Transverse colon (tissue), 4 donors: ENCODE data around the gene MYOM1. TPM values are rescaled to one million over a fixed set of nuclear protein-coding genes. Genes with fewer than 3 reads are reported as not detected.

Source experiments
- DNase-seq: peaks from one replicate; pipeline ENCODE4 v3.0.0-alpha.2; 2019
- H3K27ac ChIP-seq, 4 donors: fragments of 200-600 bp; sonication (generic); 2 replicates each; pipeline ENCODE4 v1.5.1; 2016 to 2018; ENCODE audit warnings: inconsistent platforms in 4 of 4
- H3K27me3 ChIP-seq: fragments of 200-600 bp; sonication (generic); 2 replicates; pipeline ENCODE4 v1.5.1; 2017; ENCODE audit warnings: inconsistent platforms
- H3K36me3 ChIP-seq, 4 donors: fragments of 200-600 bp; sonication (generic); 2 replicates each; pipeline ENCODE4 v1.5.1; 2017 to 2019; ENCODE audit warnings: inconsistent platforms in 4 of 4
- H3K4me1 ChIP-seq, 4 donors: fragments of 200-600 bp; sonication (generic); 2 replicates each; pipeline ENCODE4 v1.5.1; 2017 to 2020; ENCODE audit warnings: inconsistent platforms in 4 of 4
- H3K4me3 ChIP-seq, 4 donors: fragments of 200-600 bp; sonication (generic); 1 replicate in 1 of 4; 2 replicates in 3 of 4; pipeline versions ENCODE4 v1.5.1 to v1.6.1; 2017 to 2019; ENCODE audit warnings: inconsistent platforms in 4 of 4
- H3K9me3 ChIP-seq, 2 donors: fragments of 200-600 bp; sonication (generic); 2 replicates each; pipeline ENCODE4 v1.5.1; 2017 to 2019; ENCODE audit warnings: inconsistent platforms in 2 of 2
- EP300 ChIP-seq: sonication (generic); formaldehyde crosslinking; IDR thresholded peaks from one replicate; pipeline ENCODE4 v1.6.1; 2017; ENCODE audit warnings: antibody characterized with exemption, low read depth
- POLR2A ChIP-seq: fragments of 450-650 bp; IDR thresholded peaks from one replicate; pipeline ENCODE4 v1.6.1; 2016; ENCODE audit warnings: antibody characterized with exemption, mild to moderate bottlenecking, moderate library complexity
- POLR2AphosphoS5 ChIP-seq, 3 donors: sonication (generic); formaldehyde crosslinking; IDR thresholded peaks; one replicate each; pipeline ENCODE4 v1.6.1; 2016; ENCODE audit warnings: antibody characterized with exemption in 3 of 3
- WGBS, 2 donors: methylation state at CpG; one replicate each; pipeline ENCODE4 v1.1.5; 2018; ENCODE audit warnings: low coverage in 1 of 2; 5-methylcytosine and 5-hydroxymethylcytosine counted together
- in situ Hi-C, 4 donors: fragments of 200-750 bp; cut with MboI; loops; one replicate each; pipeline versions ENCODE4 v1.15.0 to v1.15.1; 2017; ENCODE audit warnings: low sequenced_read_pairs in 3 of 4, low pct_ligation_motif_present in 1 of 4, low pct_unique_long_range_greater_than_20kb in 1 of 4
- intact Hi-C: fragments of 100-400 bp; cut with DNase I; formaldehyde crosslinking; loops from one replicate; pipeline ENCODE4 v1.15.1; 2023; ENCODE audit warnings: low total_unique reads
- total RNA-seq, 4 donors: library from RNA; depleted of rRNA; stranded (reverse); fragments of >200 nt; gene quantifications; one replicate each; pipeline ENCODE4 v1.1.0, GENCODE V29; 2016
- TF ChIP-seq, protein P1 (sequence below), 5 experiments: fragments of 200-600 bp in 3 of 5; fragments of 450-650 bp in 2 of 5; sonication (generic) in 3 of 5; IDR thresholded peaks; 1 replicate in 2 of 5; 2 replicates in 3 of 5; pipeline ENCODE4 v1.5.1; 2016 to 2017; ENCODE audit warnings: antibody characterized with exemption in 5 of 5, inconsistent platforms in 3 of 5, mild to moderate bottlenecking in 2 of 5, moderate library complexity in 1 of 5

Gene MYOM1
- total RNA-seq, 4 donors from 2014 or later: 6.0 to 30.4 (median 7.7) TPM

DNA sequence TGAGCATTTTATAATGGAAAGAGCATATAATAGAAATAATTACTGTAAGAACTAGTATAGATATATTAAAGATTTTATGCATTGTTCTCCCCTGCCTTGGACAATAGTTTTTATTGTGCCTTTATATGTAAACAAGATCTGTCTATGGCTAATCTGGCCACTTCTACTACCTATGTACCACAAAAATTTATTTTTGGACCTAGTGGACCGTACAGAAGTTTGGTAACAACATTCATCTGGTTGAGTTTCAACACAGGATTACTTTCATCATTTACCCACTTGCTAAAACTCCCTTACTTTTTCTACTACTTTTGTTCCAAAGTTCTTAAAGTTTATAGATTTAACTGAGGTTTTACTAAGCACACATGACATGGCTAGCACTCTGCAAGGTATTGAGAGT lies 13.2 kb upstream of the MYOM1 start:
- no peaks in the 10 kb centered on the region for H3K27me3 ChIP-seq
- H3K4me1 ChIP-seq: peaks cover 0 to 17% (median 0%) of the 10 kb centered on the region in 4 donors
- no peak for DNase-seq
- no peak overlapping the region for H3K4me3 ChIP-seq
- no peaks in the 10 kb centered on the region for H3K36me3 ChIP-seq
- in situ Hi-C loops (loop anchor here in 3 of 4 donors (10.0 to 25.0 kb wide), 4 partner anchors 78 to 471 kb away; no protein-coding TSS in a partner anchor), intact Hi-C loops (no loop called here)
- 82 to 100% methylated on average over 1 of the region's 1 CpG for WGBS, 2 donors
- TF ChIP-seq EP300 (no peak), POLR2A (no peak)
- TF ChIP-seq, protein P1, sequence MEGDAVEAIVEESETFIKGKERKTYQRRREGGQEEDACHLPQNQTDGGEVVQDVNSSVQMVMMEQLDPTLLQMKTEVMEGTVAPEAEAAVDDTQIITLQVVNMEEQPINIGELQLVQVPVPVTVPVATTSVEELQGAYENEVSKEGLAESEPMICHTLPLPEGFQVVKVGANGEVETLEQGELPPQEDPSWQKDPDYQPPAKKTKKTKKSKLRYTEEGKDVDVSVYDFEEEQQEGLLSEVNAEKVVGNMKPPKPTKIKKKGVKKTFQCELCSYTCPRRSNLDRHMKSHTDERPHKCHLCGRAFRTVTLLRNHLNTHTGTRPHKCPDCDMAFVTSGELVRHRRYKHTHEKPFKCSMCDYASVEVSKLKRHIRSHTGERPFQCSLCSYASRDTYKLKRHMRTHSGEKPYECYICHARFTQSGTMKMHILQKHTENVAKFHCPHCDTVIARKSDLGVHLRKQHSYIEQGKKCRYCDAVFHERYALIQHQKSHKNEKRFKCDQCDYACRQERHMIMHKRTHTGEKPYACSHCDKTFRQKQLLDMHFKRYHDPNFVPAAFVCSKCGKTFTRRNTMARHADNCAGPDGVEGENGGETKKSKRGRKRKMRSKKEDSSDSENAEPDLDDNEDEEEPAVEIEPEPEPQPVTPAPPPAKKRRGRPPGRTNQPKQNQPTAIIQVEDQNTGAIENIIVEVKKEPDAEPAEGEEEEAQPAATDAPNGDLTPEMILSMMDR (IDR thresholded peaks at IDR 0.05): no peak
- H3K27ac ChIP-seq: no peak overlapping the region
- no peaks in the 10 kb centered on the region for H3K9me3 ChIP-seq

DNA sequence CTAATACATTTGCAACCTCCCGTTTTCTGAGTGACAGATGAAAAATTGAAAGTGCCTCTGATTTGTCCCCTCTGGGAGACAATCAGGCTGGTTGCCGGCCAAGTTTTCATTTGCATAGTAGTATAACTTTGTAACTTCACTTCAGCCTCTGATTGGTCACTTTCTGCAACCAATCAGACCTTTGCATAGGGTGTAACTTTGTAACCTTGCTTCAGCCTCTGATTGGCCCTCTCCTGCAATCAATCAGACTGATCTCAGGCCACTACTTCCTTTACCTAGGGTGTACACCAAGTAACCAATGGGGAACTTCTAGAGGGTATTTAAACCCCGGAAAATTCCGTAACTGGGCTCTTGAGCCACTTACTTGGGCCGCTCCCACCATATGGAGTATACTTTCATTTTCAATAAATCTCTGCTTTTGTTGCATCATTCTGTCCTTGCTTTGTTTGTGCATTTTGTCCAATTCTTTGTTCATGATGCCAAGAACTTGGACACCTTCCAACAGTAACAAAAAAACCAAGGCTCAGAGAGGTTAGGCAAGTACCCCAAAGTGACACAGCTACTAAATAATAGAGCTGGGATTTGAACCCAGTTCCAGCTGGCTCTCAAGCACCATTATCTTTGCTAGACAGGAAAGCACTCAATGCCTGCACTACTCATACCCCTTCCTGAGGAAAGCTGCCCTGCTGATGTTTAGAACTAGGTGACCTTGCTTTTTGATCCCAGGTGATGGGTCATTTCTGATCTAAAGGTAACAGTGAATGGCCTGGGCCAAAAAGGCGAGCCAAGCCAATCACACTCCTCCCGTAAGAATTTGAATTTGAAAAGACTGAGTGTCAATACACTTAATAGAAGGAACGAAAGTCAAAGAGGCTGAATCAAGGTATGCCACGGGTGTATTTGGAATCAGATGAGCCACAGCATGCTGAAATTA lies 10.9 kb upstream of the MYOM1 start:
- Histone ChIP-seq H3K4me1 (peaks cover 0 to 17% (median 0%) of the 10 kb centered on the region in 4 donors), H3K36me3 (no peaks in the 10 kb centered on the region), H3K27ac (no peak overlapping the region), H3K9me3 (no peaks in the 10 kb centered on the region), H3K4me3 (no peak overlapping the region), H3K27me3 (no peaks in the 10 kb centered on the region)
- TF ChIP-seq POLR2A (no peak), POLR2AphosphoS5 (IDR thresholded peaks at IDR 0.05) (no peak), EP300 (no peak)
- TF ChIP-seq, protein P1 (IDR thresholded peaks at IDR 0.05): no peak
- in situ Hi-C loops: loop anchor here in 3 of 4 donors (10.0 to 25.0 kb wide), 4 partner anchors 76 to 468 kb away; no protein-coding TSS in a partner anchor
- DNase-seq: peak; percentile 52
- intact Hi-C loops: no loop called here
- WGBS, 2 donors: 76 to 84% methylated on average over 5 to 9 of the region's 9 CpGs

DNA sequence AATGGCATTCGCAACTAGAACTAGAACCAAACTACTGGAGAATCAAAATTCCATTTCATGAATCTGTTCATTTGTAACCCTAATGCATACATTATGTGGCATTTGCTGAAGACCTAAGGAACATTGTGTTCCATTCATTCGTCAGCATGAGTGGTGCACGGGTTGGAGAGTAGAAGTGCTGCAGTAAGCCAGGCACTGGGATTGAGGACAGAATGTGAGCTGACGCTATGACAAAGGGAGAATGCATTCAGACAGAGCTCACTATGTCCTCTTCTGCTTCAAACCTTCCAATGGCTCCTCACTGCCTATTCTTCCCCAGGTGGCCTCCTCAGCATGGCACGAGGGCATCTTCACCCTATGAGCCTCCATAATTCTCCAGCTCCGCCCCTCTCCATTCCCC lies 6.3 kb upstream of the MYOM1 start:
- TF ChIP-seq EP300 (no peak), POLR2AphosphoS5 (IDR thresholded peaks at IDR 0.05) (no peak)
- no peaks in the 10 kb centered on the region for H3K9me3 ChIP-seq
- no peak overlapping the region for H3K4me3 ChIP-seq
- WGBS, 2 donors: 96 to 100% methylated on average over 4 to 6 of the region's 6 CpGs
- H3K4me1 ChIP-seq: peaks cover 0 to 6% (median 0%) of the 10 kb centered on the region in 4 donors
- no peak for DNase-seq
- no peaks in the 10 kb centered on the region for H3K36me3 ChIP-seq
- no peak overlapping the region for H3K27ac ChIP-seq
- in situ Hi-C loops: loop anchor here in 3 of 4 donors (25.0 kb wide), 3 partner anchors 89 to 464 kb away; no protein-coding TSS in a partner anchor
- H3K27me3 ChIP-seq: no peaks in the 10 kb centered on the region
- intact Hi-C loops: no loop called here

DNA sequence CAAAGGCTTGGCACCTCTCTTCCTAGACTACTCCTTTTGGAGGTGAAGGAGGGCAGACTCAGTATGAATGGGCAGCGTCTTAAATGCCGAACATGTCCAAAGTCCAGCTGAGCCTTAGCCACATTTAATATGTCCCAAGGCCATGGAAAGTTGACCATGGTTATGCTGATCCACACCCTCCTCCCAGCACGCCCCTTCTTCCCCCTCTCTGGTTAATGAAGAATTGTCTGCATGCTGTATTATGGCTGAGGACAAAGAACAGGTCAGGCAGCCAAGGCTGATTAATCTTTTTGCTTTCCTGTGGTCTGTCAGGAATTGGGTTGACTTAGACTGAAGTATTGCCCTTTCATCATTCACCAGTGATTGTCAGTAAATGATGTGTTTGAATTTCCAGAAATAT lies 5.8 kb upstream of the MYOM1 start:
- H3K9me3 ChIP-seq: no peaks in the 10 kb centered on the region
- no peaks in the 10 kb centered on the region for H3K27me3 ChIP-seq
- no peak overlapping the region for H3K4me3 ChIP-seq
- no peak overlapping the region for H3K27ac ChIP-seq
- in situ Hi-C loops: loop anchor here in 3 of 4 donors (25.0 kb wide), 3 partner anchors 88 to 463 kb away; no protein-coding TSS in a partner anchor
- H3K36me3 ChIP-seq: no peaks in the 10 kb centered on the region
- TF ChIP-seq, protein P1 (IDR thresholded peaks at IDR 0.05): no peak
- peaks cover 0 to 6% (median 0%) of the 10 kb centered on the region in 4 donors for H3K4me1 ChIP-seq
- WGBS, 2 donors: 70 to 100% methylated on average over 1 to 3 of the region's 3 CpGs
- intact Hi-C loops: no loop called here
- no peak for DNase-seq
